Colonic mucosa (tissue), 4 donors: ENCODE measurements around the gene GNB1L. TPM values are rescaled to one million over a fixed set of nuclear protein-coding genes. Genes with fewer than 3 reads are reported as not detected.

Experiments used
- DNase-seq: peaks from one replicate; pipeline ENCODE4 v3.0.0-alpha.2; 2020
- H3K27ac ChIP-seq: fragments of 200-600 bp; one replicate; pipeline ENCODE4 v1.8.0; 2021
- H3K27me3 ChIP-seq: fragments of 200-600 bp; one replicate; pipeline ENCODE4 v1.8.0; 2021
- H3K36me3 ChIP-seq: fragments of 200-600 bp; one replicate; pipeline ENCODE4 v1.8.0; 2021
- H3K4me1 ChIP-seq: fragments of 200-600 bp; one replicate; pipeline ENCODE4 v1.8.0; 2021; ENCODE audit warnings: mild to moderate bottlenecking
- H3K4me3 ChIP-seq: fragments of 200-600 bp; one replicate; pipeline ENCODE4 v1.8.0; 2021
- H3K9ac ChIP-seq, 2 donors: one replicate each; pipeline ENCODE4 v1.7.0; 2013; ENCODE audit warnings: control low read depth in 2 of 2, low read depth in 2 of 2, low read length in 2 of 2
- H3K9me3 ChIP-seq: fragments of 200-600 bp; one replicate; pipeline ENCODE4 v1.8.0; 2021
- intact Hi-C: fragments of 100-400 bp; cut with DNase I; formaldehyde crosslinking; loops from one replicate; pipeline ENCODE4 v1.14.1; 2022
- total RNA-seq, 2 donors: library from RNA; stranded (reverse); fragmentation: NEBNext Ultra II Directional in 1 of 2; extraction: Animal tissue kit (Norgen Biotek cat#: 25700) in 1 of 2; gene quantifications; one replicate each; pipeline ENCODE4 v1.2.1, GENCODE V29; 2021
- TF ChIP-seq, protein P1 (sequence below): fragments of 200-600 bp; IDR thresholded peaks from one replicate; pipeline ENCODE4 v1.8.0; 2022; ENCODE audit warnings: antibody characterized with exemption, mild to moderate bottlenecking
- donor health status: healthy.
- donor health status: DM: no; HTN: no; CAD: no.
- donor health status: DM: no; HTN: no; CAD: no.

The GNB1L gene
- total RNA-seq, 2 donors from 2014 or later, result 4.4 to 10.2 TPM

DNA sequence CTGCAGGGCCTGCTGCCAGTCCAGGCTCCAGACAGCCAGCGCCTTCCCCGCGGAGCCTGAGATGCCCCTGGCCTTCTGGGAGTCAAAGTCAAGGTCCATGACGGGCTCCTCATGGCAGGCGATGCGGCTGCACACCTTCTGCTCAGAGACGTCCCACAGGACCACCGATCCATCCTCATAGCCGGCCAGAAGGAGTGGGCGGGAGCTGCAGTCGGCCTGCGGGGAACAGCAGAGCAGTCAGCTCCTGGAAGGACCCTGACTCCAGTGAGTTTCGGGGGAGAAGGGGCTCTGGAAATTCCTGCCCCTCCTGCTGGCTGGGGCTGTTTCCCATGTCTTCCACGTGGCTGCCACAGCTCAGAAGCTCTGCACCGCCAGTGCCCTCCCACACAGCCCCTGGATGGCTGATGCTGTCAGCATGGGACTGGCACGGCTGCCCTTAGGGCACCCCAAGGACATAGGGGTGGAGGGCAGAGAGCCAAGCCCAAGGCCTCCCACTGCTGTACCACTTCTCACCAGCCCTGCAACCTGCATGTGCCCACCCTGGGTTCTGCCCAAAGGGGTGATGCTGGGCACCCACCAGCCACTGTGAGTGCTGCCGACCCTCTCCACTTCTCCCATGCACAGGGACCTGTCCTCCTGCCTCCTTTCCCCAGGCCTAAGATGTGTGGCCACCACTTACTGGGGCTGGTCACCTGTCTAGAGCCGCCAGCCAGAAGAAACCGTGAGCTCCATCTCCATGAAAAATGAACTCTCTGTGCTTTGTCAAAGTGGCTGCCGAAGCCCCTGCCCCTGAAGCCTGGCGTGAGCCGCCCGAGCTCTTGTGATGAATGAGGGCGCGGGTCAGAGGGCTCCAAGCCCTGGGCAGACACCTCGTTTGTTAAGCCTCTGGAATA lies 52.4 kb downstream of the GNB1L start:
- TF ChIP-seq, protein P1, sequence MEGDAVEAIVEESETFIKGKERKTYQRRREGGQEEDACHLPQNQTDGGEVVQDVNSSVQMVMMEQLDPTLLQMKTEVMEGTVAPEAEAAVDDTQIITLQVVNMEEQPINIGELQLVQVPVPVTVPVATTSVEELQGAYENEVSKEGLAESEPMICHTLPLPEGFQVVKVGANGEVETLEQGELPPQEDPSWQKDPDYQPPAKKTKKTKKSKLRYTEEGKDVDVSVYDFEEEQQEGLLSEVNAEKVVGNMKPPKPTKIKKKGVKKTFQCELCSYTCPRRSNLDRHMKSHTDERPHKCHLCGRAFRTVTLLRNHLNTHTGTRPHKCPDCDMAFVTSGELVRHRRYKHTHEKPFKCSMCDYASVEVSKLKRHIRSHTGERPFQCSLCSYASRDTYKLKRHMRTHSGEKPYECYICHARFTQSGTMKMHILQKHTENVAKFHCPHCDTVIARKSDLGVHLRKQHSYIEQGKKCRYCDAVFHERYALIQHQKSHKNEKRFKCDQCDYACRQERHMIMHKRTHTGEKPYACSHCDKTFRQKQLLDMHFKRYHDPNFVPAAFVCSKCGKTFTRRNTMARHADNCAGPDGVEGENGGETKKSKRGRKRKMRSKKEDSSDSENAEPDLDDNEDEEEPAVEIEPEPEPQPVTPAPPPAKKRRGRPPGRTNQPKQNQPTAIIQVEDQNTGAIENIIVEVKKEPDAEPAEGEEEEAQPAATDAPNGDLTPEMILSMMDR, result no peak
- Histone ChIP-seq H3K9me3 (no peaks in the 10 kb centered on the region), H3K4me1 (peaks cover 3% of the 10 kb centered on the region), H3K27me3 (no peaks in the 10 kb centered on the region), H3K27ac (no peak overlapping the region), H3K4me3 (no peak overlapping the region), H3K9ac (no peak overlapping the region), H3K36me3 (no peaks in the 10 kb centered on the region)
- intact Hi-C loops, result no loop called here
- DNase-seq, result no peak

DNA sequence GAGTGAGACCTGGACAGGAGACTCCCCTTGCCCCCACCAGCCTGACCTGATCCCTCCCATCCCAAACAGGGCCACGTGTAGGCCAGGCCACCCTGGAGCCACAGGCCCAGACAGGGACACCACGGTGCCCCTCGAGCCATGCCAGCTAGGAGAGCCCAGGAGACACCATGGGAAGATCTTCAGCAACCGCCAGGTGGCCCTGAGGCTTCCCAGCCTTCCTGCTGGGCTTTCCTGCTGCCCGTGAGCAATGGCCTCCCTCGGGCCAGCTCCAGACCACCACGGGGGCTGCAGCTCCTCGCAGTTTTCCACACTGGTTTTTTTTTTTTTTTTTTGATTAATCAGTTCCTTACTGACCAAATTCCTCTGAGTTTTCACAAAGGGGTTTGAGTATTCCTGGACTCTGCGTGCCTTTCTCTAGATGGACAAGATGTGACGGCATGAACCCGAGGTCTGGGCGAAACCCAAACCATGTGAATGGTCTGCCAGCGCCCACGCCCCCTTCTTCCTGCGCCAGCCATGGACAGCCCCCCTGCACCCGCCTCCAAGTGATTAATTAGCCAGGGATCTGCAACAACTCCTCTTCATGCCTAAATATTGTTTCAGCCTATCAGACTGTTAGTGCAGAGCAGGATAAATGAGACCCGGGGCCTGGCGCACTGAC lies 53.2 kb downstream of the GNB1L start:
- H3K9me3 ChIP-seq, result no peaks in the 10 kb centered on the region
- TF ChIP-seq, protein P1, result no peak
- H3K9ac ChIP-seq, result no peak overlapping the region
- intact Hi-C loops, result no loop called here
- no peak overlapping the region for H3K4me3 ChIP-seq
- no peak overlapping the region for H3K27ac ChIP-seq
- H3K36me3 ChIP-seq, result no peaks in the 10 kb centered on the region
- H3K4me1 ChIP-seq, result peaks cover 3% of the 10 kb centered on the region
- no peaks in the 10 kb centered on the region for H3K27me3 ChIP-seq
- no peak for DNase-seq

DNA sequence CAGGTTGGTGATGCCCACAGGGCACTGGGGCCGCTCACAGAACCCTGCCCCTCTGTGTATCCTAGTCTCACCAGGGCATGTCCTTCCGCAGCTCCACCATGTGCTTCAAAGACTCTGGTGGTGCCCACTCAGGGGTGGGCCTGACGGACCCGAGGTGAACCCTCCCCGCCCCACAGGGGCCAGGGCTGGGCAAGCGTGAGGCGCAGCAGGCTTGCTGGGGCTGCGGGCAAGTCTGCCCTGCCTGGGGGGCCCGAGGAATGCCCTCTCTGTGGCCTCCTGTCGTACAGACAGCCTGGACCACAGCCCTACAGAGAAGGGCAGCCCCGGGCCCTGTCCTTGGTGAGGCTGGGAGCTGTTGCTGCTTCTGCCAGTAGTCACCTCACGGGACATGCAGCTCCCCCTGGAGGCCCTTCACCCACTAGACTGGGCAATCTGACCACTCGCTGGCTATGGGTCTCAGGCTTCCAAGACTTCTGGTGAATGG lies 53.9 kb downstream of the GNB1L start:
- Histone ChIP-seq H3K4me3 (no peak overlapping the region), H3K36me3 (no peaks in the 10 kb centered on the region), H3K9me3 (no peaks in the 10 kb centered on the region), H3K27ac (no peak overlapping the region), H3K4me1 (no peaks in the 10 kb centered on the region), H3K27me3 (no peaks in the 10 kb centered on the region), H3K9ac (no peak overlapping the region)
- DNase-seq, result no peak
- TF ChIP-seq, protein P1, result no peak
- intact Hi-C loops, result no loop called here

DNA sequence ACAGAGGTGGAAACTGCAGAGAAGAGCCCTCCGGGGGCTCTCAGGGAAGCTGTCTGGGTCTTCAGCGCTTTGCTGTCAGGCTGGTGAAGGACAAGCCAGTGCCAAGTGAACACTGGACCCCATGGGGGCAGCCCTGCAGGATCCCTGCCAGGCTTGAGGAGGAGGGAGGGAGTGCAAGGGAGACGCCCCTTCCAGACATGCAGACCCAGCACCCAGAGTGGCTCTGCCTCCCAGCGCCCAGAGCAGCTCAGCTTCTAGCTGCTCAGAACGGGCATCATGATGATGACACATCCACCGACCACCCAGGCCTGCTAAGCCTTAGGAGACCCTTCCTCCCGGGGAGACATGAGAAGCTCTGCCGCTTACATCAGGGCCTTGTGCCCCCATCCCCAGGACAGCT lies 54.4 kb downstream of the GNB1L start:
- no peaks in the 10 kb centered on the region for H3K4me1 ChIP-seq
- no peaks in the 10 kb centered on the region for H3K36me3 ChIP-seq
- no peak overlapping the region for H3K27ac ChIP-seq
- H3K27me3 ChIP-seq, result no peaks in the 10 kb centered on the region
- intact Hi-C loops, result no loop called here
- H3K4me3 ChIP-seq, result no peak overlapping the region
- H3K9ac ChIP-seq, result no peak overlapping the region
- DNase-seq, result no peak
- TF ChIP-seq, protein P1, result no peak
- H3K9me3 ChIP-seq, result no peaks in the 10 kb centered on the region

DNA sequence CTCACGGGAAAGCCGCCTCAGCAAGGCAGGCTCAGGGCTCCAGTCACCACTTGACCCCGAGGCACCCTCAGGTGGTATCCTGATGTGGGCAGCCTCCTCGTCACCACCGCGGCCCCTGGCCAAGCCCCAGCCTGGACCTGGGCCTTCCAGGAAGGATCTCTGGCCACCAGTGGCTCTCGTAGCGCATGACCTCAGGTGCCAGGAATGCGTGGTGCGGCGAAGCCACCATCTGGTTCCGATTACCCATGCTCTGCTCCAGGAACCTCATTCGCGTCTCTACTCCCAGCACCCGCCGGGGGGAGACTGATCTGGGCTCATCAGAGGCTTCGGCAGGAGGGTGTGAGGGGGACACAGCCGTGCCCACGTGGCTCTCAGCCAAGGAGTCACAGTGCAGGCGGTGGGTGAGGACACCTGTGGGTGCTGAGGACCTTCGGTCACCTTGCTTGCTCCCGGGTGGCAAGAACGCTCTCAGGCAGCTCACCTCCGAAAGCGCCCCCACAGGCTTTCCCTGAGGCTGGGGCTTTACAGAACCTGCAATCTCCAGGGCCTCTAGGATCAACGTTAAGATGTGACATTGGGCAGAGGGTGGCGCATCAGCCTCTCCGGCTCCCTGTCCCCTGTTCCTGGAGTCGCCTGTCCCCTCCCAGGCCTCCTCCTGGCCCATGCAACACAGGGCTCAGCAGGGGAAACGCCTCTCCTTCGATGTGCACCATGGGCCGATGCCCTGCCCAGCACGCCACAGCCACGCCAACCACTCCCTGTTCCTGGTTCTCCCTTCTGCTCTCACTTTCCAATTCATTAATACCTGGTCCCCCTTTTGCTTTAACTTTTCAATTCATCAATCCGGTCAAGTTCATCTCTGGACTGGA lies 55.1 kb downstream of the GNB1L start:
- DNase-seq, result no peak
- intact Hi-C loops, result no loop called here
- Histone ChIP-seq H3K4me1 (no peaks in the 10 kb centered on the region), H3K27ac (no peak overlapping the region), H3K27me3 (no peaks in the 10 kb centered on the region), H3K36me3 (no peaks in the 10 kb centered on the region), H3K4me3 (no peak overlapping the region), H3K9me3 (no peaks in the 10 kb centered on the region), H3K9ac (no peak overlapping the region)
- TF ChIP-seq, protein P1, result no peak
